Hypothalamus (tissue), 51 donors: ENCODE results near the gene CDKL4.

Experiments used
- DNase-seq, 51 donors: peaks; one replicate each; lab custom pipeline; 2025; lab: John Stamatoyannopoulos, UW

Gene CDKL4

GRCh38 chr2:39243469-39244123 lies at the start of gene CDKL4:
CDKL4 (minus strand) TSS chr2:39243970.
- peak in 4 of 51 donors; percentile 19 to 24 (median 23) for DNase-seq

GRCh38 chr2:39290433-39290832 lies 46.7 kb upstream of the CDKL4 start:
- no peak for DNase-seq

- DNase-seq = no peak
These were observed 45.8 kb upstream of the CDKL4 start for GRCh38 chr2:39289609-39290008.

- DNase-seq = no peak
These were observed 39.8 kb upstream of the CDKL4 start for GRCh38 chr2:39283561-39283960.

- no peak for DNase-seq
These were observed 37.6 kb upstream of the CDKL4 start for GRCh38 chr2:39281391-39281790.

- DNase-seq = no peak
These were observed 31.2 kb upstream of the CDKL4 start for GRCh38 chr2:39275016-39275415.

GRCh38 chr2:39269941-39270340 lies 26.2 kb upstream of the CDKL4 start:
- no peak for DNase-seq

GRCh38 chr2:39266916-39267434 lies 23.2 kb upstream of the CDKL4 start:
- DNase-seq = no peak

GRCh38 chr2:39266139-39266805 lies 22.5 kb upstream of the CDKL4 start:
- DNase-seq = no peak

- no peak for DNase-seq
These were observed 21.5 kb upstream of the CDKL4 start for GRCh38 chr2:39265315-39265714.

- no peak for DNase-seq
These were observed 21.0 kb upstream of the CDKL4 start for GRCh38 chr2:39264733-39265132.

GRCh38 chr2:39260087-39260486 lies 16.3 kb upstream of the CDKL4 start:
- DNase-seq = no peak

GRCh38 chr2:39256040-39256439 lies 12.3 kb upstream of the CDKL4 start:
- DNase-seq = no peak

- no peak for DNase-seq
These were observed 9.2 kb upstream of the CDKL4 start for GRCh38 chr2:39252888-39253518.

GRCh38 chr2:39247512-39248043 lies 3.8 kb upstream of the CDKL4 start:
- no peak for DNase-seq

GRCh38 chr2:39246382-39246980 lies 2.7 kb upstream of the CDKL4 start:
- DNase-seq = no peak

GRCh38 chr2:39244963-39245625 lies 1.3 kb upstream of the CDKL4 start:
- DNase-seq = peak in 1 of 51 donors; percentile 8

- peak in 1 of 51 donors; percentile 1 for DNase-seq
These were observed 582 bp upstream of the CDKL4 start for GRCh38 chr2:39244241-39244862.

- no peak for DNase-seq
These were observed 2.2 kb downstream of the CDKL4 start for GRCh38 chr2:39241588-39241987.

- DNase-seq = no peak
These were observed 3.0 kb downstream of the CDKL4 start for GRCh38 chr2:39240758-39241157.
